H1 (cell line): ENCODE results near the gene GALNTL6. TPM values are rescaled to one million over a fixed set of nuclear protein-coding genes. Genes with fewer than 3 reads are reported as not detected.

Experiments used
- CTCF ChIA-PET: fragments of 300-600 bp; sonication (Branson Sonifier 250); formaldehyde crosslinking; loops from one replicate; lab custom pipeline; 2021; ENCODE audit not compliant: partially characterized antibody; lab: Charles Lee
- POLR2A ChIA-PET: fragments of 300-600 bp; sonication (Branson Sonifier 250); formaldehyde crosslinking; loops from one replicate; lab custom pipeline; 2021; ENCODE audit warnings: inconsistent platforms; ENCODE audit not compliant: partially characterized antibody; lab: Charles Lee
- DNase-seq, 2 experiments: peaks; one replicate each; pipeline versions ENCODE4 v3.0.0 to v3.0.0-alpha.2; 2010 to 2022; ENCODE audit warnings: low spot score in 2 of 2, low read depth in 1 of 2, mixed read lengths in 1 of 2
- FAIRE-seq: peaks from 2 replicates; lab custom pipeline; 2011; peaks lifted over from hg19 to GRCh38; lab: Jason Lieb, UNC
- H2AFZ ChIP-seq: 2 replicates; pipeline ENCODE4 v1.8.1; 2012; ENCODE audit warnings: low read length, inconsistent platforms
- H2AK5ac ChIP-seq: 2 replicates; pipeline ENCODE4 v1.6.1; 2013; ENCODE audit warnings: low read depth, low read length
- H2BK120ac ChIP-seq: replicated peaks from 2 replicates; pipeline ENCODE3; 2013; ENCODE audit warnings: low read depth, low read length, inconsistent platforms
- H2BK12ac ChIP-seq: 2 replicates; pipeline ENCODE4 v1.6.1; 2013; ENCODE audit warnings: low read depth, low read length
- H2BK15ac ChIP-seq: 2 replicates; pipeline ENCODE4 v1.6.1; 2013; ENCODE audit warnings: low read length
- H2BK20ac ChIP-seq: 2 replicates; pipeline ENCODE4 v1.6.1; 2013; ENCODE audit warnings: low read length
- H2BK5ac ChIP-seq: 2 replicates; pipeline ENCODE4 v1.6.1; 2013; ENCODE audit warnings: low read depth, low read length
- H3K14ac ChIP-seq: 2 replicates; pipeline ENCODE4 v1.6.1; 2013; ENCODE audit warnings: inconsistent platforms; ENCODE audit not compliant: insufficient read length
- H3K18ac ChIP-seq: 2 replicates; pipeline ENCODE4 v1.6.1; 2013; ENCODE audit warnings: low read length; ENCODE audit errors: extremely low read depth
- H3K23ac ChIP-seq: 2 replicates; pipeline ENCODE4 v1.6.1; 2013; ENCODE audit warnings: inconsistent platforms; ENCODE audit not compliant: insufficient read length
- H3K23me2 ChIP-seq: 2 replicates; pipeline ENCODE4 v1.6.1; 2013; ENCODE audit warnings: low read depth, low read length
- H3K27ac ChIP-seq: 2 replicates; pipeline ENCODE4 v1.6.1; 2011; ENCODE audit warnings: low read depth, low read length, inconsistent platforms
- H3K27me3 ChIP-seq, 4 experiments: replicated peaks in 1 of 4; 1 replicate in 1 of 4; 2 replicates in 3 of 4; pipeline versions ENCODE4 v1.6.1 to v1.8.1; 2011 to 2013; ENCODE audit warnings: low read length in 3 of 4, mild to moderate bottlenecking in 3 of 4, inconsistent platforms in 2 of 4, mixed read lengths in 2 of 4, moderate library complexity in 1 of 4; ENCODE audit not compliant: control insufficient read depth in 3 of 4, insufficient read depth in 3 of 4; ENCODE audit errors: extremely low read depth in 1 of 4
- H3K36me3 ChIP-seq, 4 experiments: 2 replicates each; pipeline versions ENCODE4 v1.6.1 to v1.8.1; 2011 to 2013; ENCODE audit warnings: mild to moderate bottlenecking in 4 of 4, low read length in 3 of 4, moderate library complexity in 2 of 4, control low read depth in 1 of 4, inconsistent platforms in 1 of 4; ENCODE audit not compliant: insufficient read depth in 4 of 4, control insufficient read depth in 2 of 4
- H3K4ac ChIP-seq: replicated peaks from 2 replicates; pipeline ENCODE3; 2013; ENCODE audit warnings: low read length, low read depth, mixed read lengths, inconsistent platforms; ENCODE audit not compliant: insufficient read length
- H3K4me1 ChIP-seq, 4 experiments: replicated peaks in 1 of 4; 1 replicate in 1 of 4; 2 replicates in 3 of 4; pipeline versions ENCODE4 v1.6.1 to v1.8.1; 2011 to 2013; ENCODE audit warnings: low read length in 3 of 4, inconsistent platforms in 2 of 4, mixed read lengths in 1 of 4; ENCODE audit not compliant: insufficient read depth in 4 of 4, control insufficient read depth in 3 of 4
- H3K4me2 ChIP-seq, 2 experiments: 2 replicates each; pipeline versions ENCODE4 v1.6.1 to v1.8.1; 2011 to 2013; ENCODE audit warnings: low read depth in 2 of 2, low read length in 2 of 2, control low read depth in 1 of 2, inconsistent platforms in 1 of 2, mild to moderate bottlenecking in 1 of 2; ENCODE audit not compliant: insufficient read depth in 1 of 2
- H3K4me3 ChIP-seq, 4 experiments: fragments of 200-600, 300-600 bp in 1 of 4; sonication (generic), shearing (Covaris generic), sonication (Bioruptor Twin) in 1 of 4; 2 replicates each; pipeline versions ENCODE4 v1.5.1 to v1.8.1; 2011 to 2016; ENCODE audit warnings: low read length in 4 of 4, low read depth in 3 of 4, control low read depth in 2 of 4, inconsistent platforms in 2 of 4, mild to moderate bottlenecking in 2 of 4, mixed read lengths in 1 of 4, moderate library complexity in 1 of 4; ENCODE audit not compliant: insufficient read depth in 2 of 4; ENCODE audit errors: extremely low read depth in 1 of 4
- H3K56ac ChIP-seq: replicated peaks from 2 replicates; pipeline ENCODE3; 2013; ENCODE audit warnings: low read depth, mild to moderate bottlenecking, mixed read lengths, low read length, inconsistent platforms; ENCODE audit not compliant: insufficient read length
- H3K79me1 ChIP-seq: 2 replicates; pipeline ENCODE4 v1.6.1; 2013; ENCODE audit warnings: low read depth, low read length, control low read depth
- H3K79me2 ChIP-seq, 2 experiments: 2 replicates each; pipeline versions ENCODE4 v1.6.1 to v1.8.1; 2012 to 2013; ENCODE audit warnings: low read length in 2 of 2, mild to moderate bottlenecking in 2 of 2, inconsistent platforms in 1 of 2; ENCODE audit not compliant: insufficient read depth in 2 of 2, control insufficient read depth in 1 of 2
- H3K9ac ChIP-seq, 4 experiments: replicated peaks in 1 of 4; 1 replicate in 1 of 4; 2 replicates in 3 of 4; pipeline versions ENCODE4 v1.6.1 to v1.8.1; 2011 to 2013; ENCODE audit warnings: low read depth in 3 of 4, low read length in 3 of 4, control low read depth in 2 of 4, mild to moderate bottlenecking in 2 of 4, moderate library complexity in 2 of 4, inconsistent platforms in 1 of 4; ENCODE audit errors: extremely low read depth in 1 of 4
- H3K9me3 ChIP-seq, 2 experiments: 2 replicates each; pipeline versions ENCODE4 v1.6.1 to v1.8.1; 2012 to 2013; ENCODE audit warnings: mild to moderate bottlenecking in 2 of 2, moderate library complexity in 2 of 2, control low read depth in 1 of 2, inconsistent platforms in 1 of 2, low read depth in 1 of 2, low read length in 1 of 2, mixed read lengths in 1 of 2; ENCODE audit not compliant: insufficient read depth in 2 of 2
- H4K20me1 ChIP-seq, 2 experiments: replicated peaks in 1 of 2; 2 replicates each; pipeline versions ENCODE3 to v1.8.1; 2011 to 2013; ENCODE audit warnings: inconsistent platforms in 2 of 2, low read length in 2 of 2, mild to moderate bottlenecking in 1 of 2; ENCODE audit not compliant: insufficient read depth in 2 of 2, control insufficient read depth in 1 of 2
- H4K5ac ChIP-seq: 2 replicates; pipeline ENCODE4 v1.6.1; 2013; ENCODE audit warnings: low read length, low read depth, mixed read lengths, inconsistent platforms; ENCODE audit not compliant: insufficient read length
- H4K8ac ChIP-seq: 2 replicates; pipeline ENCODE4 v1.8.0; 2013; ENCODE audit warnings: mild to moderate bottlenecking, moderate library complexity, low read length, inconsistent platforms; ENCODE audit not compliant: insufficient read depth; ENCODE audit errors: extremely low read depth
- H4K91ac ChIP-seq: replicated peaks from 2 replicates; pipeline ENCODE3; 2013; ENCODE audit warnings: low read length, mixed read lengths, inconsistent platforms; ENCODE audit not compliant: insufficient read length
- CHD2 ChIP-seq: IDR thresholded peaks from 2 replicates; pipeline ENCODE4 v1.6.1; 2012; ENCODE audit warnings: low read length, improper control_type of control experiment
- CREB1 ChIP-seq: IDR thresholded peaks from 2 replicates; pipeline ENCODE4 v1.6.1; 2012; ENCODE audit warnings: inconsistent platforms
- RFX5 ChIP-seq: IDR thresholded peaks from 2 replicates; pipeline ENCODE4 v1.6.1; 2011; ENCODE audit warnings: low read depth, low read length, improper control_type of control experiment, borderline replicate concordance
- SP2 ChIP-seq: IDR thresholded peaks from 2 replicates; pipeline ENCODE4 v1.6.1; 2012; ENCODE audit warnings: mild to moderate bottlenecking, low read length, inconsistent platforms
- WGBS, 2 experiments: shearing (Covaris generic) in 1 of 2; methylation state at CpG; one replicate each; pipeline versions ENCODE4 v1.1.6 to v1.1.7; 2013 to 2015; ENCODE audit warnings: low lambda C conversion rate in 2 of 2, mixed read lengths in 2 of 2, inconsistent platforms in 1 of 2, low coverage in 1 of 2, missing lambda C conversion rate in 1 of 2; ENCODE audit not compliant: insufficient replicate concordance in 2 of 2, insufficient coverage in 1 of 2, insufficient read length in 1 of 2; ENCODE audit errors: extremely low coverage in 1 of 2, missing lambda C conversion rate in 1 of 2; 5-methylcytosine and 5-hydroxymethylcytosine counted together
- polyA plus RNA-seq, 7 experiments: library from polyadenylated mRNA; depleted of rRNA in 3 of 7; stranded (reverse) in 5 of 7; unstranded in 2 of 7; fragments of >200 nt in 5 of 7; fragments of 200-250 nt in 2 of 7; gene quantifications; 1 replicate in 5 of 7; 2 replicates in 1 of 7; 4 replicates in 1 of 7; pipeline versions ENCODE4 v1.2.1 to v1.2.3, GENCODE V29; 2011 to 2013; ENCODE audit warnings: missing spikeins in 2 of 7, mixed read lengths in 2 of 7
- total RNA-seq: library from RNA; stranded (reverse); fragmentation: NEBNext Ultra II Directional; extraction: Animal tissue kit (Norgen Biotek cat#: 25700); gene quantifications from 2 replicates; pipeline ENCODE4 v1.2.1, GENCODE V29; 2021
- TF ChIP-seq, protein P1 (sequence below), 3 experiments: IDR thresholded peaks; 1 replicate in 2 of 3; 2 replicates in 1 of 3; pipeline versions ENCODE4 v1.5.1 to v1.6.1; 2011; ENCODE audit warnings: low read length in 3 of 3, mild to moderate bottlenecking in 3 of 3, inconsistent platforms in 2 of 3, low read depth in 1 of 3, moderate library complexity in 1 of 3; ENCODE audit not compliant: insufficient read depth in 1 of 3; ENCODE audit errors: control extremely low read depth in 1 of 3

The GALNTL6 gene
- total and polyA plus RNA-seq, 2 of the 8 experiments (the other 6 are each of a cell fraction or from before 2014, with no cell fraction given): 0.03 to 0.32 TPM

DNA sequence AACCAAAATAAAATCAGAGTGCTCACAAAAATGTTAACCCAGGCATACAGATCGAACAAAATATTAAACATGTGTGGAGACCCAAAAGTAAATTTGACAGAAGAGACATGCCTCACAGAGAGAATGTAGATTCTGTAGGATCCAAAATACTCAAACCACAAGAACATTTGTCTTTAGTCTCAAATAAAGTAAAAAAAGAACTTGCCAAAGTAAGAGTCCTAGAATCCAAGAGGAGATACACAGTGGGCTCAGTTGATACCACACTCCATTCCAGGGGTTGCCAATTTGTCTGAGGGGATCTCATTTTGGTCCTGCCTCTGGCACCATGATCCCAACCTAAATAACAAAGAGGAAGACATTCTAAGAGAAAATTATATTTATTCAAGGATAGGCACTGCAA is 316.4 kb downstream of the GALNTL6 start:
- no peaks in the 10 kb centered on the region for H4K20me1 ChIP-seq
- no peak overlapping the region for H2BK5ac ChIP-seq
- no peak overlapping the region for H2BK15ac ChIP-seq
- FAIRE-seq (no peak), DNase-seq (no peak)
- H3K4me1 ChIP-seq: no peaks in the 10 kb centered on the region
- no peak overlapping the region for H2AK5ac ChIP-seq
- H2AFZ ChIP-seq: no peak overlapping the region
- no peaks in the 10 kb centered on the region for H3K27me3 ChIP-seq
- no peak overlapping the region for H3K14ac ChIP-seq
- H3K4ac ChIP-seq: no peak overlapping the region
- H3K27ac ChIP-seq: no peak overlapping the region
- no peak overlapping the region for H4K8ac ChIP-seq
- no peak overlapping the region for H3K23ac ChIP-seq
- H3K9me3 ChIP-seq: no peaks in the 10 kb centered on the region
- no peaks in the 10 kb centered on the region for H3K23me2 ChIP-seq
- H3K4me2 ChIP-seq: no peak overlapping the region
- H3K4me3 ChIP-seq: no peak overlapping the region
- no peaks in the 10 kb centered on the region for H3K36me3 ChIP-seq
- H4K91ac ChIP-seq: no peak overlapping the region
- no peak overlapping the region for H4K5ac ChIP-seq
- H2BK12ac ChIP-seq: no peak overlapping the region
- POLR2A ChIA-PET: no interaction called here
- WGBS, 2 experiments: 75% methylated on average over 1 of the region's 1 CpG; no CpG with 5 or more reads in 1 of the 2 experiments
- no peak overlapping the region for H2BK20ac ChIP-seq
- no peak overlapping the region for H3K56ac ChIP-seq
- no peaks in the 10 kb centered on the region for H3K79me1 ChIP-seq
- H2BK120ac ChIP-seq: no peak overlapping the region
- H3K9ac ChIP-seq: no peak overlapping the region
- no peaks in the 10 kb centered on the region for H3K79me2 ChIP-seq
- H3K18ac ChIP-seq: no peak overlapping the region
- TF ChIP-seq, protein P1, sequence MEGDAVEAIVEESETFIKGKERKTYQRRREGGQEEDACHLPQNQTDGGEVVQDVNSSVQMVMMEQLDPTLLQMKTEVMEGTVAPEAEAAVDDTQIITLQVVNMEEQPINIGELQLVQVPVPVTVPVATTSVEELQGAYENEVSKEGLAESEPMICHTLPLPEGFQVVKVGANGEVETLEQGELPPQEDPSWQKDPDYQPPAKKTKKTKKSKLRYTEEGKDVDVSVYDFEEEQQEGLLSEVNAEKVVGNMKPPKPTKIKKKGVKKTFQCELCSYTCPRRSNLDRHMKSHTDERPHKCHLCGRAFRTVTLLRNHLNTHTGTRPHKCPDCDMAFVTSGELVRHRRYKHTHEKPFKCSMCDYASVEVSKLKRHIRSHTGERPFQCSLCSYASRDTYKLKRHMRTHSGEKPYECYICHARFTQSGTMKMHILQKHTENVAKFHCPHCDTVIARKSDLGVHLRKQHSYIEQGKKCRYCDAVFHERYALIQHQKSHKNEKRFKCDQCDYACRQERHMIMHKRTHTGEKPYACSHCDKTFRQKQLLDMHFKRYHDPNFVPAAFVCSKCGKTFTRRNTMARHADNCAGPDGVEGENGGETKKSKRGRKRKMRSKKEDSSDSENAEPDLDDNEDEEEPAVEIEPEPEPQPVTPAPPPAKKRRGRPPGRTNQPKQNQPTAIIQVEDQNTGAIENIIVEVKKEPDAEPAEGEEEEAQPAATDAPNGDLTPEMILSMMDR (IDR thresholded peaks at IDR 0.05; ENCODE audit: control extremely low read depth in 1 of 3, insufficient read depth in 1 of 3, low read depth in 1 of 3, low read length in 3 of 3): no peak
- no peak for TF ChIP-seq SP2
- TF ChIP-seq CREB1: no peak
- no peak for TF ChIP-seq RFX5
- no peak for TF ChIP-seq CHD2
- CTCF ChIA-PET: no interaction called here
